H9 (cell line): Measurements from ENCODE around the gene SEC24C. TPM values are rescaled to one million over a fixed set of nuclear protein-coding genes. Genes with fewer than 3 reads are reported as not detected.
"Not testable (repeated sequence)": the region's sequence is repeated elsewhere in the genome, so short reads cannot be mapped to it uniquely, and the experiment has no call there.

Source experiments
- DNase-seq: peaks from one replicate; pipeline ENCODE4 v3.0.0-alpha.2; 2017
- H2AFZ ChIP-seq: one replicate; pipeline ENCODE4 v1.6.1; 2013; ENCODE audit warnings: mild to moderate bottlenecking, low read length, control low read depth, moderate library complexity
- H2AK5ac ChIP-seq: 2 replicates; pipeline ENCODE4 v1.6.1; 2013; ENCODE audit warnings: low read length, control low read depth, mixed read lengths; ENCODE audit not compliant: insufficient read length
- H2BK120ac ChIP-seq: one replicate; pipeline ENCODE4 v1.6.1; 2013; ENCODE audit warnings: low read depth, mild to moderate bottlenecking, low read length, control low read depth, inconsistent platforms; ENCODE audit not compliant: poor library complexity, severe bottlenecking
- H2BK12ac ChIP-seq: 2 replicates; pipeline ENCODE4 v1.6.1; 2013; ENCODE audit warnings: low read length, control low read depth, mixed read lengths, low read depth; ENCODE audit not compliant: insufficient read length
- H2BK15ac ChIP-seq: 2 replicates; pipeline ENCODE4 v1.6.1; 2013; ENCODE audit warnings: low read depth, low read length, control low read depth
- H2BK20ac ChIP-seq: one replicate; pipeline ENCODE4 v1.6.1; 2013; ENCODE audit warnings: low read depth, mild to moderate bottlenecking, low read length, control low read depth, inconsistent platforms; ENCODE audit not compliant: poor library complexity, severe bottlenecking
- H2BK5ac ChIP-seq: 2 replicates; pipeline ENCODE4 v1.6.1; 2013; ENCODE audit warnings: low read length, control low read depth, mixed read lengths; ENCODE audit not compliant: insufficient read length
- H3K14ac ChIP-seq: 2 replicates; pipeline ENCODE4 v1.6.1; 2013; ENCODE audit warnings: low read length, control low read depth; ENCODE audit not compliant: insufficient read depth
- H3K18ac ChIP-seq: 2 replicates; pipeline ENCODE4 v1.6.1; 2013; ENCODE audit warnings: low read depth, mild to moderate bottlenecking, mixed read lengths, low read length, control low read depth; ENCODE audit not compliant: insufficient read length
- H3K23ac ChIP-seq: 2 replicates; pipeline ENCODE4 v1.6.1; 2013; ENCODE audit warnings: low read length, control low read depth, mixed read lengths, low read depth; ENCODE audit not compliant: insufficient read length
- H3K23me2 ChIP-seq: 2 replicates; pipeline ENCODE4 v1.6.1; 2013; ENCODE audit warnings: low read depth, mild to moderate bottlenecking, mixed read lengths, low read length, control low read depth; ENCODE audit not compliant: insufficient read length, poor library complexity, severe bottlenecking
- H3K27ac ChIP-seq: 2 replicates; pipeline ENCODE4 v1.5.1; 2013; ENCODE audit warnings: low read length, control low read depth, mixed read lengths, low read depth; ENCODE audit not compliant: insufficient read length
- H3K27me3 ChIP-seq: 2 replicates; pipeline ENCODE4 v1.6.1; 2013; ENCODE audit warnings: low read length, control low read depth, inconsistent platforms; ENCODE audit not compliant: insufficient read depth
- H3K4ac ChIP-seq: 2 replicates; pipeline ENCODE4 v1.6.1; 2013; ENCODE audit warnings: low read depth, mild to moderate bottlenecking, control low read depth, inconsistent platforms, low read length, moderate library complexity
- H3K4me1 ChIP-seq: 2 replicates; pipeline ENCODE4 v1.6.1; 2013; ENCODE audit warnings: low read length, control low read depth, inconsistent platforms; ENCODE audit not compliant: insufficient read depth
- H3K4me2 ChIP-seq: 2 replicates; pipeline ENCODE4 v1.6.1; 2013; ENCODE audit warnings: low read length, control low read depth, mixed read lengths; ENCODE audit not compliant: insufficient read length, insufficient read depth
- H3K56ac ChIP-seq: 2 replicates; pipeline ENCODE4 v1.6.1; 2013; ENCODE audit warnings: low read depth, mild to moderate bottlenecking, mixed read lengths, low read length, control low read depth; ENCODE audit not compliant: insufficient read length
- H3K79me1 ChIP-seq: 2 replicates; pipeline ENCODE4 v1.6.1; 2013; ENCODE audit warnings: low read depth, mild to moderate bottlenecking, moderate library complexity, low read length, control low read depth, inconsistent platforms; ENCODE audit not compliant: insufficient read depth, poor library complexity, severe bottlenecking
- H3K79me2 ChIP-seq: 2 replicates; pipeline ENCODE4 v1.6.1; 2013; ENCODE audit warnings: low read length, control low read depth, inconsistent platforms; ENCODE audit not compliant: insufficient read depth
- H3K9ac ChIP-seq: 2 replicates; pipeline ENCODE4 v1.6.1; 2013; ENCODE audit warnings: low read length, control low read depth, mixed read lengths; ENCODE audit not compliant: insufficient read length; ENCODE audit errors: extremely low read depth
- H3K9me3 ChIP-seq: one replicate; pipeline ENCODE4 v1.6.1; 2013; ENCODE audit warnings: low read depth, low read length, inconsistent platforms; ENCODE audit not compliant: control insufficient read depth
- H3T11ph ChIP-seq: one replicate; pipeline ENCODE4 v1.6.1; 2013; ENCODE audit warnings: mild to moderate bottlenecking, low read length, control low read depth, inconsistent platforms
- H4K20me1 ChIP-seq: one replicate; pipeline ENCODE4 v1.6.1; 2013; ENCODE audit not compliant: control insufficient read depth, insufficient read length, insufficient read depth
- H4K5ac ChIP-seq: 2 replicates; pipeline ENCODE4 v1.6.1; 2013; ENCODE audit warnings: low read depth, mild to moderate bottlenecking, mixed read lengths, low read length, control low read depth; ENCODE audit not compliant: insufficient read length
- H4K8ac ChIP-seq: replicated peaks from 2 replicates; pipeline ENCODE4 v1.6.1; 2013; ENCODE audit warnings: low read length, control low read depth, mixed read lengths, low read depth; ENCODE audit not compliant: insufficient read length
- H4K91ac ChIP-seq: 2 replicates; pipeline ENCODE4 v1.6.1; 2013; ENCODE audit warnings: low read depth, mild to moderate bottlenecking, moderate library complexity, mixed read lengths, low read length, control low read depth; ENCODE audit not compliant: insufficient read length
- H3K27ac Mint-ChIP-seq, 3 experiments: 2 replicates in 2 of 3; 3 replicates in 1 of 3; pipeline ENCODE4 v1.8.0; 2020 to 2021; ENCODE audit warnings: mixed read lengths in 3 of 3, mild to moderate bottlenecking in 1 of 3, moderate library complexity in 1 of 3
- H3K27me3 Mint-ChIP-seq: 2 replicates; pipeline ENCODE4 v1.8.0; 2021; ENCODE audit warnings: low read depth, mild to moderate bottlenecking, moderate library complexity, mixed read lengths
- H3K36me3 Mint-ChIP-seq, 3 experiments: 2 replicates in 2 of 3; 3 replicates in 1 of 3; pipeline ENCODE4 v1.8.0; 2020 to 2021; ENCODE audit warnings: low read depth in 3 of 3, mixed read lengths in 3 of 3; ENCODE audit not compliant: insufficient read depth in 1 of 3
- H3K4me1 Mint-ChIP-seq, 2 experiments: 2 replicates each; pipeline ENCODE4 v1.8.0; 2020; ENCODE audit warnings: mixed read lengths in 2 of 2
- H3K4me3 Mint-ChIP-seq, 2 experiments: 2 replicates in 1 of 2; 3 replicates in 1 of 2; pipeline ENCODE4 v1.8.0; 2020 to 2021; ENCODE audit warnings: mild to moderate bottlenecking in 2 of 2, mixed read lengths in 2 of 2, moderate library complexity in 1 of 2
- H3K9me3 Mint-ChIP-seq, 2 experiments: 2 replicates in 1 of 2; 3 replicates in 1 of 2; pipeline ENCODE4 v1.8.0; 2020; ENCODE audit warnings: mild to moderate bottlenecking in 2 of 2, mixed read lengths in 2 of 2, moderate library complexity in 1 of 2
- WGBS: extraction: QIAGEN DNeasy Blood & Tissue Kit; methylation state at CpG from one replicate; pipeline ENCODE4 v1.1.7; 2013; ENCODE audit warnings: missing lambda C conversion rate, low lambda C conversion rate, mixed read lengths; ENCODE audit not compliant: insufficient read length; ENCODE audit errors: extremely low coverage; 5-methylcytosine and 5-hydroxymethylcytosine counted together
- total RNA-seq: library from RNA; stranded (reverse); gene quantifications from 2 replicates; pipeline ENCODE4 v1.2.1, GENCODE V29; 2021

The SEC24C gene
- total RNA-seq, 1 experiment from 2014 or later: 62.4 TPM

DNA sequence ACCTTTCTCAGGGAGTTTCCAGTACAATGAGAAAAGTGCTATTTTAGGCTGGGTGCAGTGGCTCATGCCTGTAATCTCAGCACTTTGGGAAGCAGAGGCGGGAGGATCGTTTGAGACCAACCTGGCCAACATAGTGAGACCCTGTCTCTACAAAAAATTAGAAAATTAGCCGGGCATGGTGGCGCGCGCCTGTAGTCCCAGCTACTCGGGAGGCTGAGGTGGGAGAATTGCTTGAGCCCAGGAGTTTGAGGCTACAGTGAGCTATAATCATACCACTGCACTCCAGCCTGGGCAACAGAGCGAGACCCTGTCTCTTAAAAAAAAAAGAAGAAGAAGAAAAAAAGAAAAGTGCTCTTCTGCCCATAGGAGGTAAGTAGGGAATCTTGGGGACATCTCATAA lies 51.9 kb downstream of the SEC24C start:
- H2BK120ac ChIP-seq, H2BK15ac ChIP-seq, H3K23me2 ChIP-seq, H3K4me3 Mint-ChIP-seq, H3K56ac ChIP-seq, H2BK12ac ChIP-seq, H3K4me1 ChIP-seq, H3K79me1 ChIP-seq, H3T11ph ChIP-seq, H4K91ac ChIP-seq, H4K5ac ChIP-seq, H3K23ac ChIP-seq, H2BK20ac ChIP-seq, H3K9me3 ChIP-seq, DNase-seq, H2AK5ac ChIP-seq, H2BK5ac ChIP-seq, H3K4ac ChIP-seq, H3K27ac ChIP-seq, H3K9ac ChIP-seq, H3K27me3 Mint-ChIP-seq, H3K4me1 Mint-ChIP-seq, H2AFZ ChIP-seq, H3K18ac ChIP-seq, H3K27ac Mint-ChIP-seq, H3K14ac ChIP-seq, H4K20me1 ChIP-seq, H3K9me3 Mint-ChIP-seq, H3K27me3 ChIP-seq, H3K4me2 ChIP-seq, H4K8ac ChIP-seq, H3K79me2 ChIP-seq: not testable (repeated sequence)
- WGBS: no CpG with 5 or more reads among the region's 8 CpGs
- H3K36me3 Mint-ChIP-seq: peaks cover 18 to 71% (median 43%) of the 10 kb centered on the region in 3 experiments; a peak in 6 of 7 replicates
